AG20443 (cell line): ENCODE data around the gene P2RY13.

Experiments used
- DNase-seq: peaks from one replicate; pipeline ENCODE4 v3.0.0; 2012; ENCODE audit warnings: low spot score, mixed read lengths

The P2RY13 gene

GRCh38 chr3:151320131-151320530 is 9.2 kb downstream of the P2RY13 start:
- DNase-seq: no peak

- DNase-seq: peak; percentile 16
Observed at GRCh38 chr3:151319628-151320027, 9.7 kb downstream of the P2RY13 start.

- no peak for DNase-seq
Observed at GRCh38 chr3:151318991-151319390, 10.4 kb downstream of the P2RY13 start.

DNA sequence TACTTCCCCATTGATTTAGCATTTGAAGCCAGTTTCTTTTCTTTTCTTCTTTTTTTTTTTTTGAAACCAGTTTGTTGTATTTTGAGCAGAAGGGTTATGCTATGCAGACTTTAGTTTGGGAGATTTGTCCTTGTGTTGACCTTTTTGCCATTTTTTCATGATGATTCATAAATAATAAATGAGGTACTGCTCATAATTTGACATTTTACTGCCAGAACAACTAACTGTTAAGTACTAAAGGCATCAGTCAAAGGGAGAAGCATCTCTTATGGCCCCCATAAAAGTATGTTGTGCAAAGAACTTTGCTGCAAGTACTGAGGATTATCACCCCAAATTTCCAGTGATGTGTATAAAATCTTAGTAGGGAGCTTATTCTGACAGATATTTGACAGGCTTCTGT is 11.0 kb downstream of the P2RY13 start:
- DNase-seq: no peak

- no peak for DNase-seq
Observed at GRCh38 chr3:151316267-151316991, 12.9 kb downstream of the P2RY13 start, which contains the start of gene GPR87. GPR87 (minus strand) TSS chr3:151316820; CDS start chr3:151300100, 16,720 bp downstream.

DNA sequence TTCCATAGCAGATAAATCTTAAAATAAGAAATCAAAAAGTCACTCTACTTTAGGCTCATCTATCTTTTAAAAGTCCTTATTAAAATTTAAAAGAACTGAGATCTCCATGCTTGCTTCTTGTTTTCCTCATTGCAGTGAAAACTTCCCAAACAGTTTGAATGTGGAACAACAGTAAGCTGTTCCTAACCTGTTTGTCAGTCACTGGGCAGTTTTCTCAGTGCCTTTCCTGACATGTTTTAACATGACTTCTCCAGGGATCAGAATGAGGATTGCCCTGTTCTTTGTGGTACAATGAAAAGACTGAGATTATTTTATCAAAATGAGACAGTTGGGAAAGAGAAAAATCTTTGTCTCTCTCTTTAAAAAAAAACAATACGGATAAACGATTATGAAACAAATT is 13.5 kb downstream of the P2RY13 start:
- DNase-seq: no peak

GRCh38 chr3:151315136-151315535 is 14.2 kb downstream of the P2RY13 start:
- no peak for DNase-seq

GRCh38 chr3:151314593-151314992 is 14.8 kb downstream of the P2RY13 start:
- DNase-seq: no peak

GRCh38 chr3:151314137-151314536 is 15.2 kb downstream of the P2RY13 start:
- no peak for DNase-seq

DNA sequence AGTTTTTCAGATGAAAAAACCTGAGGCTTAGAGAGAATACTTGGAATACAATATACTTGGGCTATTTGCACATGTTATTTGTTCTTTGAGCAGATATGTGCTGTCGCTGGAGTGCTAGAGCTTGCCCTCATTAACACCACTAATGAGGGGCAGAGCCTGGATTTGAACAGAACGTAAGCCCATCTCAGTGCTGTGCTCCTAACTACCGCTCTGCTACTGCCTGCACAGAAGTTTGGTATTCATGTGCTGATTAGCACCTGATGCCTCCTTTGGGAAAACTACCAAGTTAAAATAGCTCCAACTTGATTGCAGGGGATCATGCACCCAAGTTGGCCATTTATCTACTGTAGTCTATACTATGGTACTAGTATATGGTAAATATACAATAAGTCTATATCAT is 16.4 kb downstream of the P2RY13 start:
- DNase-seq: no peak

- no peak for DNase-seq
Observed at GRCh38 chr3:151309566-151309965, 19.8 kb downstream of the P2RY13 start.

- no peak for DNase-seq
Observed at GRCh38 chr3:151307583-151308488, 21.5 kb downstream of the P2RY13 start.

DNA sequence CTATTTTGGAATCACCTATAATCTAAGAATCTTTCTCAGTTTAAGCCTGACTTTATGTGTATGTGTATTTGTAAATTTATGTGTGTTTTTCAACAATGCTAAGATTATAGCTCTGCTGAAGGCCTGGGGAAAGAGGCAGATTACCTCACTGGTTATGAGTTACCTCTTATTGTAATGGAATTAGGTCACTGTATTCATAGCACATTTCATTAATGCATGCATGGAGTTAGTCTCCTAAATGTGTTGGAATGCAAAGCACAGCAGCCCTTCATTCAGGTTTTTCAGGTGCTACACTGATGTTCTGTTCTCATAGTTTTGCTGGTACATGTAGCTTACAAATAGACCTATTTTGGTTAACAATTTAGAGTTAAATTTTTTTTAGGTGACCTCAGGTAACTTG is 22.2 kb downstream of the P2RY13 start:
- no peak for DNase-seq

DNA sequence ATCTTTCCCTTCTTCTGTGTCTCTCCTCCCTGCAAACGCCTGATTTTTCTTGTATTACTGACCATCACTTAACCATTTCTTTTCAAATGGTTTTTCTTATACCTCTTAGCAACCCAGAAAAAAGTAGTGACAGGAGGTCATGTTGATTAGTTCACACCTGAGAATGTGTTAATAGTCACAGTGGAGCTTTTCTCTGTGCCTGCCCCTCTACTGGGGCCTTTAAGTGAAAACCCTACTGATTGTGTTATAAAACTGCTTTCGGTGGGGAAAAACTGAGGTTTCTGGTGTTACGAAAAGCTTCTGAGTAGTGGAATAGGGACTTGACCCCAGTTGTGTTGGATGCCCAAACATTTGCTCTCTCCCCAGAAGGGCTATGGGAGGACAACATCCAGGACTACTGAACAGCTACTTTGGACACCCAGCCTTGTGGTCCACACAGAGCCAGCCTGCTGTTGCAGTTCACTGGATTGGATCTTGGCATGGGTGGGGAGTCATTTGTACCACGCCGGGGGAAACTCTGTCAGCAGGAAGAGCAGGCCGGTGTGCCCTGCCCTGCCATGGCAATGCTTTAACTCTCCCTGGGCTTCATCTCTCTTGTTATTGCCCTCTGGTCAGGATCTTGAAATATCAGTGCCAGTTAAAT is 23.1 kb downstream of the P2RY13 start:
- DNase-seq: no peak

GRCh38 chr3:151305775-151306151 is 23.6 kb downstream of the P2RY13 start:
- DNase-seq: peak; percentile 17

DNA sequence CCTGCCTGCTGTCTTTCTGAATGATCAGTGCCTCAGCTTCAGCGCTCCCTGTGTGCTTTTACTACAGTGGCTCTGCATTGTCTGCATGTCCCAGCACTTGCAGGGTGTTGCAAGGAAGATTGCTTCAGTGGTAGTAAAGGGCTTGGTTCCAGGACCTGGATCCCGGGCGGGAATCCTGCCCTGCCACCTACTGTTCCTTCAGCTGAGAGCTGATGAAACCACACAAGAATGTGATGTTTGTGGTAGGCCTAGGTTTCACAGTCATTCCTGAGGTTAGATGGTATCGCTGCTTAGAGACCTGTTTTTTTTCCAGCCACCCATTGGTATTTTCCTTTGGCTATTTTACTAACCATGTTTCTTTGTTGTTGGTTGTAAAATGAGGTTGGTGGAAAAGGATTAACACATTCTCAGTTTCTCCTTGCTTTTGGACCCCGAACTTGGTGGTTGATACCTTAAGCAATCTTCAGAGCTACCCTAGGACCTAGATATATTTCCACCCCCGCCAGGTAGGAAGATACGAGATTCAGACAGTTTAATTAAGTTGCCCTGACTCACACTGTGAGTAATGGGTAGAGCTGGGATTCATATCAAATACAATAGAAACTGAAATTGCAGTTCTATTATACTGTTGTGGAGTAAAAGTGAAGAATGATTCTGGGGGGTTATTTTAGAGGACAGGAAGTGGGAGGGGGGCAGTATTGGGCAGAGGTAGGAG is 24.1 kb downstream of the P2RY13 start:
- peak; percentile 92 for DNase-seq

DNA sequence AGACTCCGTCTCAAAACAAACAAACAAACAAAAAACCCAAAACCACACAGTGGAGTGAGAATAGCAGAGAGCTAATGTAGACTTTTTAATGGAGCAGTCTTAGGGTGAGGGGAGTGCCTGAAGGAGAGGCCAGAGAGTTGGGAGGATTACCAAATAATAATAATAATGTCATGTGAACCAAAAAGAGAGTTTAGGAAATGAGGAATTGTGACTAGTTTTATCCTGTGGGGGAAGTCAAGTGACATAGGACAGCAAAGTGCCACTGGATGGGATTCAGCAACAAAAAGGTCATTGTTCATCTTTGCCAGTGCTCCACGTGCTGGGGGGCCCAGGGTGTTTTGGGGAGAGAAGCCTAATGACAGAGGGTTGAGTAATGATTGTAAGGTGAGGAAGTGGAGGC is 25.6 kb downstream of the P2RY13 start:
- DNase-seq: no peak

- DNase-seq: peak; percentile 22
Observed at GRCh38 chr3:151301787-151302186, 27.6 kb downstream of the P2RY13 start.

DNA sequence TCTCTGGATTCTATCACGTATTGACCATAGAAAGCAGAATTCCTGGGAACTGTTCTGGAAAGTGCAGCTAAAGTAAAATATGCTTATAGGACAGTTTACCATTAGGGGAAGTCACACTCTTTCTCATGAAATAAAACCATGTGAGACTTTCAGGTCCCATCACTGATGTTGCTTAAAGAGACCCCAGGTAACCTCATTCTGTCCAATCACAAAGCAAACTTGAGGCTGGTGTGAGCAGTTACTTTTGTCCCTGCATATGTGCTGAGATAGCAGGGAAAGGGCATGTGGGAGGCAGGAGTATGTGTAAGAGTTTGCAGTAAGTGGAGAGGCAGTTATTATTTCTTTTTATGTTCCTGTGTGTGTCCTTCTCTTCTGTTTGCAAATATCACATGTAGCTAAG is 28.8 kb downstream of the P2RY13 start:
- no peak for DNase-seq

- no peak for DNase-seq
Observed at GRCh38 chr3:151299006-151299405, 30.3 kb downstream of the P2RY13 start.

GRCh38 chr3:151297429-151297828 is 31.9 kb downstream of the P2RY13 start:
- DNase-seq: no peak

DNA sequence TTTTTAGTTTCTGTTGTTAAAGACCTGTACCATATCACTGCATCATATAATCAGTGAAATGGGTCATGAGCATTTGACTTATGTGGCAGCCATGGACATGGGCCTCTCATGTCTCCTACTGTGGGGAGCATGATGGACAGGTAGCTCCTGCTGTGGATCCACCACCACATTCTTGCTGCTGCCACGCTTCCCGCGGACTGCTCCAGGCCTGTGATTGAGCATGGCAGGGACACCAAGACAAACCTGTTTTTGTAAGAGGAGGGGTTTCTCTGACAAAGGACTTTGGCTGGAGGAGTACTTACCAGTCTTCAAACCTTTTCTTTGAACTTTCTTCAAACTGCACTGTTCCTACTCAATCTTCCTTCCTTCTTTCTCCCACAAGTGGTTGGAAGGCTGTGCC is 33.1 kb downstream of the P2RY13 start:
- DNase-seq: no peak
